ENCODE measurements around the gene MOGAT1. TPM values are rescaled to one million over a fixed set of nuclear protein-coding genes. Genes with fewer than 3 reads are reported as not detected.

The MOGAT1 gene
- total RNA-seq, 1 experiment from 2014 or later = not detected

DNA sequence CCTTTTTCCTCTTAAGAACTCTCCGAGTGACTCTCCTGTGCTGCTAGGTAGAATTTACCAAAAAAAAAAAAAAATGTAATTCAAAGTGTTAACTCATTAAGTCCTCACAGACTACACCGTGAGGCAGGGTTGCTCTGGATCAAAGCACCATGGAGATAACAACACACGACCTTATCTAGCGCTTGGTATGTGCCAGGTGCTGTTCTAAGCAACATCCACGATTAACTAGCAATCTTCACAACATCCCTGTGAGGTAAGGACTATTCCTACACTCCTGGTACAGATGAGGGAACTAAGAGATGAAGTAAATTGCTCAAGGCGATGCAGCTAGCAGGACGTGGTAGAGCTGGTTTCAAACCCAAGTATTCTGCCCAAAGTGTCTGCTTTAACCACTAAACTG lies 1.8 kb downstream of the MOGAT1 start:
- Mint-ChIP-seq H3K36me3 (ENCODE audit: insufficient read depth, unreplicated experiment) (no peaks in the 10 kb centered on the region), H3K4me3 (ENCODE audit: unreplicated experiment) (no peak overlapping the region), H3K27ac (ENCODE audit: low read depth, unreplicated experiment) (no peak overlapping the region), H3K9me3 (ENCODE audit: unreplicated experiment) (no peaks in the 10 kb centered on the region), H3K4me1 (ENCODE audit: insufficient read depth, unreplicated experiment) (no peaks in the 10 kb centered on the region), H3K27me3 (ENCODE audit: insufficient read depth, unreplicated experiment) (peaks cover 48% of the 10 kb centered on the region)
- CTCF ChIA-PET = no interaction called here
- TF ChIP-seq CTCF (IDR thresholded peaks at IDR 0.05; ENCODE audit: unreplicated experiment) = no peak
- intact Hi-C loops (cut with micrococcal nuclease) = no loop called here
- no TSS peak for BruUV-seq (replicated peaks)
- DNase-seq (ENCODE audit: unreplicated experiment) = no peak
- POLR2A ChIA-PET = interaction anchor here (1.0 kb wide), 1 partner anchor 43 kb away, joined by 3 read pairs; no protein-coding TSS in a partner anchor

DNA sequence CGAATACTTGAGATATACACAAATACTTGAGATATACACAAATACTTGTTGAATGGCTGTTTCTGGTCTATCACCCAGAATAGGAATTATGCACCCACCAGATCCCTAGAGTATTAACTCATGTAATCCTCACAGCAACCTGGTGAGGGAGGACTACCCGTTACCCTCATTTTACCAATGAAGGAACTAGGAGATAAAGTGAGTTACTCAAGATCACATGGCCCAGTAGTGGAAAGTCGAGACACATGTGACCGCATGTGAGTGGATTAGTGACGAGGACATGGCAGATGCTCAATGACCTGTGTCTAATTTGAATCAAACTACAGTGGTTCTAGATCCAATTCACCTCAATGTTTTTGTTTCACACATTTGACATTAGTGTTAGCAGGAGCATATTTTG lies 2.4 kb downstream of the MOGAT1 start:
- H3K27me3 Mint-ChIP-seq (ENCODE audit: insufficient read depth, unreplicated experiment) = peaks cover 53% of the 10 kb centered on the region
- no peak overlapping the region for H3K4me3 Mint-ChIP-seq (ENCODE audit: unreplicated experiment)
- no peaks in the 10 kb centered on the region for H3K36me3 Mint-ChIP-seq (ENCODE audit: insufficient read depth, unreplicated experiment)
- BruUV-seq (replicated peaks) = no TSS peak
- POLR2A ChIA-PET = no interaction called here
- no peaks in the 10 kb centered on the region for H3K9me3 Mint-ChIP-seq (ENCODE audit: unreplicated experiment)
- no peak for DNase-seq (ENCODE audit: unreplicated experiment)
- intact Hi-C loops (cut with micrococcal nuclease) = no loop called here
- CTCF ChIA-PET = interaction anchor here (0.5 to 0.6 kb wide), 2 partner anchors 229 to 232 kb away, joined by 3 read pairs; no protein-coding TSS in a partner anchor
- no peak for TF ChIP-seq CTCF (IDR thresholded peaks at IDR 0.05; ENCODE audit: unreplicated experiment)
- no peaks in the 10 kb centered on the region for H3K4me1 Mint-ChIP-seq (ENCODE audit: insufficient read depth, unreplicated experiment)
- no peak overlapping the region for H3K27ac Mint-ChIP-seq (ENCODE audit: low read depth, unreplicated experiment)

GRCh38 chr2:222677981-222678380 lies 6.5 kb downstream of the MOGAT1 start:
- POLR2A ChIA-PET = interaction anchor here (0.8 kb wide), 1 partner anchor 9 kb away, joined by 5 read pairs; no protein-coding TSS in a partner anchor
- no peak for TF ChIP-seq CTCF (IDR thresholded peaks at IDR 0.05; ENCODE audit: unreplicated experiment)
- Mint-ChIP-seq H3K4me3 (ENCODE audit: unreplicated experiment) (no peak overlapping the region), H3K9me3 (ENCODE audit: unreplicated experiment) (no peaks in the 10 kb centered on the region), H3K27me3 (ENCODE audit: insufficient read depth, unreplicated experiment) (peaks cover 54% of the 10 kb centered on the region), H3K36me3 (ENCODE audit: insufficient read depth, unreplicated experiment) (no peaks in the 10 kb centered on the region), H3K27ac (ENCODE audit: low read depth, unreplicated experiment) (no peak overlapping the region), H3K4me1 (ENCODE audit: insufficient read depth, unreplicated experiment) (no peaks in the 10 kb centered on the region)
- CTCF ChIA-PET = interaction anchor here (0.7 to 3.9 kb wide), 5 partner anchors 13 to 262 kb away, joined by 3 to 20 read pairs (median 4); no protein-coding TSS in a partner anchor
- no TSS peak for BruUV-seq (replicated peaks)
- DNase-seq (ENCODE audit: unreplicated experiment) = no peak
- intact Hi-C loops (cut with micrococcal nuclease) = no loop called here

GRCh38 chr2:222683805-222684204 lies 12.3 kb downstream of the MOGAT1 start:
- BruUV-seq (replicated peaks) = no TSS peak
- peaks cover 43% of the 10 kb centered on the region for H3K27me3 Mint-ChIP-seq (ENCODE audit: insufficient read depth, unreplicated experiment)
- CTCF ChIA-PET = interaction anchor here (0.5 to 0.8 kb wide), 5 partner anchors 8 to 288 kb away, joined by 3 to 4 read pairs (median 3); no protein-coding TSS in a partner anchor
- H3K4me3 Mint-ChIP-seq (ENCODE audit: unreplicated experiment) = no peak overlapping the region
- H3K9me3 Mint-ChIP-seq (ENCODE audit: unreplicated experiment) = no peaks in the 10 kb centered on the region
- H3K36me3 Mint-ChIP-seq (ENCODE audit: insufficient read depth, unreplicated experiment) = no peaks in the 10 kb centered on the region
- H3K27ac Mint-ChIP-seq (ENCODE audit: low read depth, unreplicated experiment) = no peak overlapping the region
- H3K4me1 Mint-ChIP-seq (ENCODE audit: insufficient read depth, unreplicated experiment) = no peaks in the 10 kb centered on the region
- TF ChIP-seq CTCF (IDR thresholded peaks at IDR 0.05; ENCODE audit: unreplicated experiment) = no peak
- POLR2A ChIA-PET = no interaction called here
- intact Hi-C loops (cut with micrococcal nuclease) = no loop called here
- no peak for DNase-seq (ENCODE audit: unreplicated experiment)
